H9 (cell line): ENCODE data around the gene GRM5. TPM values are rescaled to one million over a fixed set of nuclear protein-coding genes. Genes with fewer than 3 reads are reported as not detected.

Source experiments
- DNase-seq: peaks from one replicate; pipeline ENCODE4 v3.0.0-alpha.2; 2017
- H2AFZ ChIP-seq: one replicate; pipeline ENCODE4 v1.6.1; 2013; ENCODE audit warnings: mild to moderate bottlenecking, low read length, control low read depth, moderate library complexity
- H2AK5ac ChIP-seq: 2 replicates; pipeline ENCODE4 v1.6.1; 2013; ENCODE audit warnings: low read length, control low read depth, mixed read lengths; ENCODE audit not compliant: insufficient read length
- H2BK120ac ChIP-seq: one replicate; pipeline ENCODE4 v1.6.1; 2013; ENCODE audit warnings: low read depth, mild to moderate bottlenecking, low read length, control low read depth, inconsistent platforms; ENCODE audit not compliant: poor library complexity, severe bottlenecking
- H2BK12ac ChIP-seq: 2 replicates; pipeline ENCODE4 v1.6.1; 2013; ENCODE audit warnings: low read length, control low read depth, mixed read lengths, low read depth; ENCODE audit not compliant: insufficient read length
- H2BK15ac ChIP-seq: 2 replicates; pipeline ENCODE4 v1.6.1; 2013; ENCODE audit warnings: low read depth, low read length, control low read depth
- H2BK20ac ChIP-seq: one replicate; pipeline ENCODE4 v1.6.1; 2013; ENCODE audit warnings: low read depth, mild to moderate bottlenecking, low read length, control low read depth, inconsistent platforms; ENCODE audit not compliant: poor library complexity, severe bottlenecking
- H2BK5ac ChIP-seq: 2 replicates; pipeline ENCODE4 v1.6.1; 2013; ENCODE audit warnings: low read length, control low read depth, mixed read lengths; ENCODE audit not compliant: insufficient read length
- H3K14ac ChIP-seq: 2 replicates; pipeline ENCODE4 v1.6.1; 2013; ENCODE audit warnings: low read length, control low read depth; ENCODE audit not compliant: insufficient read depth
- H3K18ac ChIP-seq: 2 replicates; pipeline ENCODE4 v1.6.1; 2013; ENCODE audit warnings: low read depth, mild to moderate bottlenecking, mixed read lengths, low read length, control low read depth; ENCODE audit not compliant: insufficient read length
- H3K23ac ChIP-seq: 2 replicates; pipeline ENCODE4 v1.6.1; 2013; ENCODE audit warnings: low read length, control low read depth, mixed read lengths, low read depth; ENCODE audit not compliant: insufficient read length
- H3K23me2 ChIP-seq: 2 replicates; pipeline ENCODE4 v1.6.1; 2013; ENCODE audit warnings: low read depth, mild to moderate bottlenecking, mixed read lengths, low read length, control low read depth; ENCODE audit not compliant: insufficient read length, poor library complexity, severe bottlenecking
- H3K27ac ChIP-seq: 2 replicates; pipeline ENCODE4 v1.5.1; 2013; ENCODE audit warnings: low read length, control low read depth, mixed read lengths, low read depth; ENCODE audit not compliant: insufficient read length
- H3K27me3 ChIP-seq: 2 replicates; pipeline ENCODE4 v1.6.1; 2013; ENCODE audit warnings: low read length, control low read depth, inconsistent platforms; ENCODE audit not compliant: insufficient read depth
- H3K4ac ChIP-seq: 2 replicates; pipeline ENCODE4 v1.6.1; 2013; ENCODE audit warnings: low read depth, mild to moderate bottlenecking, control low read depth, inconsistent platforms, low read length, moderate library complexity
- H3K4me1 ChIP-seq: 2 replicates; pipeline ENCODE4 v1.6.1; 2013; ENCODE audit warnings: low read length, control low read depth, inconsistent platforms; ENCODE audit not compliant: insufficient read depth
- H3K4me2 ChIP-seq: 2 replicates; pipeline ENCODE4 v1.6.1; 2013; ENCODE audit warnings: low read length, control low read depth, mixed read lengths; ENCODE audit not compliant: insufficient read length, insufficient read depth
- H3K56ac ChIP-seq: 2 replicates; pipeline ENCODE4 v1.6.1; 2013; ENCODE audit warnings: low read depth, mild to moderate bottlenecking, mixed read lengths, low read length, control low read depth; ENCODE audit not compliant: insufficient read length
- H3K79me1 ChIP-seq: 2 replicates; pipeline ENCODE4 v1.6.1; 2013; ENCODE audit warnings: low read depth, mild to moderate bottlenecking, moderate library complexity, low read length, control low read depth, inconsistent platforms; ENCODE audit not compliant: insufficient read depth, poor library complexity, severe bottlenecking
- H3K79me2 ChIP-seq: 2 replicates; pipeline ENCODE4 v1.6.1; 2013; ENCODE audit warnings: low read length, control low read depth, inconsistent platforms; ENCODE audit not compliant: insufficient read depth
- H3K9ac ChIP-seq: 2 replicates; pipeline ENCODE4 v1.6.1; 2013; ENCODE audit warnings: low read length, control low read depth, mixed read lengths; ENCODE audit not compliant: insufficient read length; ENCODE audit errors: extremely low read depth
- H3K9me3 ChIP-seq: one replicate; pipeline ENCODE4 v1.6.1; 2013; ENCODE audit warnings: low read depth, low read length, inconsistent platforms; ENCODE audit not compliant: control insufficient read depth
- H3T11ph ChIP-seq: one replicate; pipeline ENCODE4 v1.6.1; 2013; ENCODE audit warnings: mild to moderate bottlenecking, low read length, control low read depth, inconsistent platforms
- H4K20me1 ChIP-seq: one replicate; pipeline ENCODE4 v1.6.1; 2013; ENCODE audit not compliant: control insufficient read depth, insufficient read length, insufficient read depth
- H4K5ac ChIP-seq: 2 replicates; pipeline ENCODE4 v1.6.1; 2013; ENCODE audit warnings: low read depth, mild to moderate bottlenecking, mixed read lengths, low read length, control low read depth; ENCODE audit not compliant: insufficient read length
- H4K8ac ChIP-seq: replicated peaks from 2 replicates; pipeline ENCODE4 v1.6.1; 2013; ENCODE audit warnings: low read length, control low read depth, mixed read lengths, low read depth; ENCODE audit not compliant: insufficient read length
- H4K91ac ChIP-seq: 2 replicates; pipeline ENCODE4 v1.6.1; 2013; ENCODE audit warnings: low read depth, mild to moderate bottlenecking, moderate library complexity, mixed read lengths, low read length, control low read depth; ENCODE audit not compliant: insufficient read length
- H3K27ac Mint-ChIP-seq, 3 experiments: 2 replicates in 2 of 3; 3 replicates in 1 of 3; pipeline ENCODE4 v1.8.0; 2020 to 2021; ENCODE audit warnings: mixed read lengths in 3 of 3, mild to moderate bottlenecking in 1 of 3, moderate library complexity in 1 of 3
- H3K27me3 Mint-ChIP-seq: 2 replicates; pipeline ENCODE4 v1.8.0; 2021; ENCODE audit warnings: low read depth, mild to moderate bottlenecking, moderate library complexity, mixed read lengths
- H3K36me3 Mint-ChIP-seq, 3 experiments: 2 replicates in 2 of 3; 3 replicates in 1 of 3; pipeline ENCODE4 v1.8.0; 2020 to 2021; ENCODE audit warnings: low read depth in 3 of 3, mixed read lengths in 3 of 3; ENCODE audit not compliant: insufficient read depth in 1 of 3
- H3K4me1 Mint-ChIP-seq, 2 experiments: 2 replicates each; pipeline ENCODE4 v1.8.0; 2020; ENCODE audit warnings: mixed read lengths in 2 of 2
- H3K4me3 Mint-ChIP-seq, 2 experiments: 2 replicates in 1 of 2; 3 replicates in 1 of 2; pipeline ENCODE4 v1.8.0; 2020 to 2021; ENCODE audit warnings: mild to moderate bottlenecking in 2 of 2, mixed read lengths in 2 of 2, moderate library complexity in 1 of 2
- H3K9me3 Mint-ChIP-seq, 2 experiments: 2 replicates in 1 of 2; 3 replicates in 1 of 2; pipeline ENCODE4 v1.8.0; 2020; ENCODE audit warnings: mild to moderate bottlenecking in 2 of 2, mixed read lengths in 2 of 2, moderate library complexity in 1 of 2
- CTCF ChIP-seq: fragments of 200-600 bp; sonication (generic); conservative IDR thresholded peaks from 3 replicates; pipeline ENCODE4 v1.8.0; 2021; ENCODE audit warnings: antibody characterized with exemption, mild to moderate bottlenecking
- WGBS: extraction: QIAGEN DNeasy Blood & Tissue Kit; methylation state at CpG from one replicate; pipeline ENCODE4 v1.1.7; 2013; ENCODE audit warnings: missing lambda C conversion rate, low lambda C conversion rate, mixed read lengths; ENCODE audit not compliant: insufficient read length; ENCODE audit errors: extremely low coverage; 5-methylcytosine and 5-hydroxymethylcytosine counted together
- total RNA-seq: library from RNA; stranded (reverse); gene quantifications from 2 replicates; pipeline ENCODE4 v1.2.1, GENCODE V29; 2021

GRM5 gene
- total RNA-seq, 1 experiment from 2014 or later, result not detected

- H2BK20ac ChIP-seq, result no peak overlapping the region
- WGBS, result no CpG with 5 or more reads among the region's 2 CpGs
- peaks cover 6 to 7% of the 10 kb centered on the region in 2 experiments for H3K4me1 Mint-ChIP-seq
- no peaks in the 10 kb centered on the region for H3K27me3 Mint-ChIP-seq
- no peak overlapping the region for H4K5ac ChIP-seq
- no peaks in the 10 kb centered on the region for H4K20me1 ChIP-seq
- H2AK5ac ChIP-seq, result no peak overlapping the region
- no peak overlapping the region for H3K27ac ChIP-seq
- no peak overlapping the region for H3K4me3 Mint-ChIP-seq
- H2BK15ac ChIP-seq, result no peak overlapping the region
- no peak overlapping the region; a peak in 1 of 7 replicates for H3K27ac Mint-ChIP-seq
- H3K79me1 ChIP-seq, result no peaks in the 10 kb centered on the region
- no peak overlapping the region for H2BK12ac ChIP-seq
- H4K91ac ChIP-seq, result no peak overlapping the region
- H3K56ac ChIP-seq, result no peak overlapping the region
- H3K23ac ChIP-seq, result no peak overlapping the region
- no peak overlapping the region for H3K18ac ChIP-seq
- H3T11ph ChIP-seq, result no peak overlapping the region
- H3K4me2 ChIP-seq, result no peak overlapping the region
- H2AFZ ChIP-seq, result no peak overlapping the region
- no peaks in the 10 kb centered on the region for H3K4me1 ChIP-seq
- TF ChIP-seq CTCF, result no peak
- no peak overlapping the region for H4K8ac ChIP-seq
- no peak overlapping the region for H2BK5ac ChIP-seq
- H3K9me3 Mint-ChIP-seq, result no peaks in the 10 kb centered on the region
- H3K27me3 ChIP-seq, result no peaks in the 10 kb centered on the region
- no peaks in the 10 kb centered on the region for H3K79me2 ChIP-seq
- no peaks in the 10 kb centered on the region for H3K23me2 ChIP-seq
- no peak overlapping the region for H2BK120ac ChIP-seq
- H3K9me3 ChIP-seq, result no peaks in the 10 kb centered on the region
- H3K9ac ChIP-seq, result no peak overlapping the region
- no peak overlapping the region for H3K4ac ChIP-seq
- H3K36me3 Mint-ChIP-seq, result no peaks in the 10 kb centered on the region
- no peak for DNase-seq
- H3K14ac ChIP-seq, result no peak overlapping the region
These were observed 468.4 kb downstream of the GRM5 start for GRCh38 chr11:88597387-88597786.
